ENCODE data around the gene ERC2.
"Not testable (repeated sequence)": the region's sequence is repeated elsewhere in the genome, so short reads cannot be mapped to it uniquely, and the experiment has no call there.

ERC2 gene

DNA sequence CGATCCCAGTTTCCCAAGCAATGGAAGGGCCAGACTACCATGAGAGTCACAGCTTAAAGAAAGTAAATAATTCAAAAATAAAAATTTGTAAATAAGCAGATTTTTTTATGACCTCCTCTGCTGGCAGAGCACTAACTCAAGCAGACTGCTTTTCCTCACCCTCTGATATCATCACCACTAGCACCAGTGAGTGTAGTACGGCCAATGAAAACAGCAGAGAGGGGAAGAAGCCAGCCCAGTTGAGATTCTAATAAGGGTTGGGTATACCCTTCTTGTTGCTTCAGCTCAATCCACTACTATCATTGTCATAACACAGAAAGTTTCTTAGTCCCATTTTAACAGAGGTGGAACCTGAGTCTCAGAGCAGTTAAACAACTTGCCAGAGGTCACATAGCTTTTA is 193.1 kb downstream of the ERC2 start:
- Mint-ChIP-seq H3K4me1 (peaks cover 7% of the 10 kb centered on the region), H3K9me3 (peaks cover 17% of the 10 kb centered on the region), H3K27me3 (ENCODE audit: low read depth) (peaks cover 7% of the 10 kb centered on the region), H3K36me3 (ENCODE audit: low read depth) (peaks cover 14% of the 10 kb centered on the region), H3K27ac (no peak overlapping the region), H3K4me3 (no peak overlapping the region)
- TF ChIP-seq, protein P1, sequence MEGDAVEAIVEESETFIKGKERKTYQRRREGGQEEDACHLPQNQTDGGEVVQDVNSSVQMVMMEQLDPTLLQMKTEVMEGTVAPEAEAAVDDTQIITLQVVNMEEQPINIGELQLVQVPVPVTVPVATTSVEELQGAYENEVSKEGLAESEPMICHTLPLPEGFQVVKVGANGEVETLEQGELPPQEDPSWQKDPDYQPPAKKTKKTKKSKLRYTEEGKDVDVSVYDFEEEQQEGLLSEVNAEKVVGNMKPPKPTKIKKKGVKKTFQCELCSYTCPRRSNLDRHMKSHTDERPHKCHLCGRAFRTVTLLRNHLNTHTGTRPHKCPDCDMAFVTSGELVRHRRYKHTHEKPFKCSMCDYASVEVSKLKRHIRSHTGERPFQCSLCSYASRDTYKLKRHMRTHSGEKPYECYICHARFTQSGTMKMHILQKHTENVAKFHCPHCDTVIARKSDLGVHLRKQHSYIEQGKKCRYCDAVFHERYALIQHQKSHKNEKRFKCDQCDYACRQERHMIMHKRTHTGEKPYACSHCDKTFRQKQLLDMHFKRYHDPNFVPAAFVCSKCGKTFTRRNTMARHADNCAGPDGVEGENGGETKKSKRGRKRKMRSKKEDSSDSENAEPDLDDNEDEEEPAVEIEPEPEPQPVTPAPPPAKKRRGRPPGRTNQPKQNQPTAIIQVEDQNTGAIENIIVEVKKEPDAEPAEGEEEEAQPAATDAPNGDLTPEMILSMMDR (IDR thresholded peaks at IDR 0.05; ENCODE audit: unreplicated experiment in 3 of 3), result no peak

DNA sequence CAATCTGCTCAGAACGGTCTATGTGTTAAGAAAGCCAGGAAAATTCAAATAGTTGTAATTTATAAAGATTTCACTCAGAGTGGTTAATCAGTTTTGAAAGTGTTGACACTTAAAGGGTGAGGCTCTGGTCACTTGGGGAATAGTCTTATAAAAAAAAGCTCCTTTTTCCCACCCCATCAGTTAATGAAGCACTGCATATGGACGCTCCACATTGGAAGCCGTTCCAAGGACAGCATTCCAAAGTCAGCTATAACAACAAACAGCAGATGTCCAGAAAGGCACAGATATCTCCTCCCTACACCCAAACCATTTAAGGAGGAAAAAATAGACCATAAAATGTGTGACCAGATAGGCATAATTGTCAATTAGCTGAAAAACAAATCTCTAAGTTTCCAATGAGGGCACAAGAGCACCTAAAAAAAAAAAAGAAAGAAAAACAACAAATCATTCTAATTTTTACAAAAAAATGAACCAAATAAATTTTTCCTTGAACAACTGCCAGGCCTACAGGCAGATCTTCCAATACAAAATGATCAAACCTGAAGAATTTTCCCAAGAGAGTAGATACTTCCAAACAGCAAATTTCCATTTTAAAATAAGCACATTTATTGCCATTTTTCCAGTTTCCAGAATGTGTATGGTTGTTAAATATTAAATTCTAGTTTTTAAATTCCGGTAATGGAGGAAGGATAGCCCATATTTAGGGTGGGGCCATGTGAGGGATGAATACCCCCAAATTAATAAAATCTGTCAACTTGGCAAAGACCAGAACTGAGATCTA is 198.3 kb downstream of the ERC2 start:
- TF ChIP-seq, protein P1 (IDR thresholded peaks at IDR 0.05; ENCODE audit: unreplicated experiment in 3 of 3), result no peak
- H3K27ac Mint-ChIP-seq, result peak overlapping the region; percentile 62 to 97 (median 74)
- H3K27me3 Mint-ChIP-seq (ENCODE audit: low read depth), result peaks cover 4% of the 10 kb centered on the region
- H3K9me3 Mint-ChIP-seq, result peaks cover 5% of the 10 kb centered on the region
- no peak overlapping the region for H3K4me3 Mint-ChIP-seq
- peaks cover 17% of the 10 kb centered on the region for H3K4me1 Mint-ChIP-seq
- no peaks in the 10 kb centered on the region for H3K36me3 Mint-ChIP-seq (ENCODE audit: low read depth)

DNA sequence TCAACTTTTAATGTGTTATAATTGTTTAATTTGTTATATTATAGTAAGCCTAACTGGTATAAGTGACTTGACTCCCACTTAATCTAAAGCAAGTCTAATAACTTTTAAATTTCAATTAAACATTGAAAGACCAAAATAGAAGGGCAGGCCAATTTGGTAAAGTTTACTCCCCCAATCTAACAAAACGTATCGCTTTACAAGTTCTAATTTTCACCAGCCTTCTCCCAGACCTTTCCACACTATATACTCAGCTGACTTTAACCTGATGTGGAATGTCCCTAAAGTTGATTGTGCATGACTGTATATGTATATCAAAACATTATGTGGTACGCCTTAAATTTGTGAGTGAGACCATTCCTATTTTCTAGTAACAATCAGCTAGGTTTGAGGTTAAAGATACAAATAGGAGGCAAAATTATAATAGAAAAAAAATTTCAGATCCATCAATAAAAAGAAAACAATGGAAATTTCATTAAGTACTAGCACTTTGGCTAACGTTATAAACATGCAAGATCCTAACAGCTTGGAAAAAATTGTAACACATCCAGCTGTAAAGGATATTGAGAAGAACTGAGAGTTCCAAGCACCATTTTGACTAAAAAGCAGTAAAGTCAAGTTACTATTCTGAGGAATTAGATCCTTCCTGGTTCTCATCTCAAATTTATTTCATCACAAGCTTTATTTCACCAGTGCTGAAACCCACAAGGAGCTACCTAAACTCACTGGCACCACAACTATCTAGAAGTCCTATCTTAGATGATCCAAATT is 199.5 kb downstream of the ERC2 start:
- peaks cover 9% of the 10 kb centered on the region for H3K9me3 Mint-ChIP-seq
- peaks cover 7% of the 10 kb centered on the region for H3K27me3 Mint-ChIP-seq (ENCODE audit: low read depth)
- H3K27ac Mint-ChIP-seq, result peak overlapping the region; percentile 62 to 97 (median 74)
- H3K4me1 Mint-ChIP-seq, result peaks cover 17% of the 10 kb centered on the region
- H3K4me3 Mint-ChIP-seq, result no peak overlapping the region
- H3K36me3 Mint-ChIP-seq (ENCODE audit: low read depth), result no peaks in the 10 kb centered on the region
- TF ChIP-seq, protein P1 (IDR thresholded peaks at IDR 0.05; ENCODE audit: unreplicated experiment in 3 of 3), result no peak

- H3K27me3 Mint-ChIP-seq (ENCODE audit: low read depth), result peaks cover 13% of the 10 kb centered on the region
- H3K4me1 Mint-ChIP-seq; H3K27ac Mint-ChIP-seq; H3K4me3 Mint-ChIP-seq; H3K36me3 Mint-ChIP-seq (ENCODE audit: low read depth): not testable (repeated sequence)
- peaks cover 18% of the 10 kb centered on the region for H3K9me3 Mint-ChIP-seq
Observed at GRCh38 chr3:56261852-56262251, 206.4 kb downstream of the ERC2 start.

GRCh38 chr3:56260262-56260661 is 208.0 kb downstream of the ERC2 start:
- no peak overlapping the region for H3K4me3 Mint-ChIP-seq
- no peaks in the 10 kb centered on the region for H3K36me3 Mint-ChIP-seq (ENCODE audit: low read depth)
- H3K4me1 Mint-ChIP-seq, result peaks cover 9% of the 10 kb centered on the region
- H3K27me3 Mint-ChIP-seq (ENCODE audit: low read depth), result peaks cover 17% of the 10 kb centered on the region
- H3K27ac Mint-ChIP-seq, result no peak overlapping the region
- H3K9me3 Mint-ChIP-seq, result peaks cover 15% of the 10 kb centered on the region
- TF ChIP-seq, protein P1 (IDR thresholded peaks at IDR 0.05; ENCODE audit: unreplicated experiment in 3 of 3), result no peak

- H3K27ac Mint-ChIP-seq, result peak overlapping the region in 1 of 3 experiments; percentile 17
- H3K9me3 Mint-ChIP-seq, result peaks cover 2% of the 10 kb centered on the region
- H3K4me3 Mint-ChIP-seq, result no peak overlapping the region
- H3K27me3 Mint-ChIP-seq (ENCODE audit: low read depth), result peaks cover 14% of the 10 kb centered on the region
- peaks cover 9% of the 10 kb centered on the region for H3K4me1 Mint-ChIP-seq
- no peaks in the 10 kb centered on the region for H3K36me3 Mint-ChIP-seq (ENCODE audit: low read depth)
- TF ChIP-seq, protein P1 (IDR thresholded peaks at IDR 0.05; ENCODE audit: unreplicated experiment in 3 of 3), result no peak
Observed at GRCh38 chr3:56257826-56258225, 210.4 kb downstream of the ERC2 start.
